GM12878 (cell line): ENCODE measurements around the gene UTP11. TPM values are rescaled to one million over a fixed set of nuclear protein-coding genes. Genes with fewer than 3 reads are reported as not detected.

ENCODE experiments used
- ATAC-seq: fragments of 200-7000 bp; cut with Tn5 transposase; 3 replicates; pipeline ENCODE4 v1.9.1; 2020; ENCODE audit warnings: mild to moderate bottlenecking, moderate library complexity
- BruUV-seq: library from RNA; stranded (reverse); fragments of 400-500 nt; replicated peaks from 2 replicates; lab custom pipeline; 2021; lab: Mats Ljungman, UMichigan
- CTCF ChIA-PET: fragments of 300-600 bp; sonication (Branson Sonifier 250); formaldehyde crosslinking; extraction: SDS; loops from one replicate; lab custom pipeline; 2021; ENCODE audit warnings: inconsistent platforms; lab: Yijun Ruan, JAX
- POLR2A ChIA-PET: fragments of 350-600 bp; formaldehyde crosslinking; extraction: SDS; loops from one replicate; lab custom pipeline; 2021; ENCODE audit warnings: inconsistent platforms; lab: Charles Lee
- RAD21 ChIA-PET: fragments of 300-600 bp; sonication (Branson Sonifier 250); formaldehyde crosslinking; loops from one replicate; lab custom pipeline; 2023; ENCODE audit warnings: antibody characterized with exemption; ENCODE audit not compliant: unreplicated experiment; lab: Charles Lee
- SMC1A ChIA-PET: fragments of 300-600 bp; sonication (Branson Sonifier 250); formaldehyde crosslinking; loops from one replicate; lab custom pipeline; 2023; ENCODE audit not compliant: unreplicated experiment, uncharacterized antibody; lab: Charles Lee
- DNase-seq: peaks from one replicate; pipeline ENCODE4 v3.0.0-alpha.2; 2011; ENCODE audit warnings: low read depth, low spot score
- FAIRE-seq: peaks from 3 replicates; lab custom pipeline; 2011; peaks lifted over from hg19 to GRCh38; lab: Jason Lieb, UNC
- H2AFZ ChIP-seq: 2 replicates; pipeline ENCODE4 v1.6.0; 2011; ENCODE audit warnings: low read depth, low read length, control low read depth; ENCODE audit not compliant: control insufficient read depth
- H3K27ac ChIP-seq: 2 replicates; pipeline ENCODE4 v1.5.1; 2011; ENCODE audit warnings: control low read depth; ENCODE audit not compliant: control insufficient read depth, insufficient read depth
- H3K27me3 ChIP-seq, 2 experiments: replicated peaks in 1 of 2; 2 replicates each; pipeline versions ENCODE4 v1.6.0 to v1.6.1; 2011; ENCODE audit warnings: low read length in 1 of 2; ENCODE audit not compliant: control insufficient read depth in 2 of 2, insufficient read depth in 2 of 2
- H3K36me3 ChIP-seq, 2 experiments: 2 replicates each; pipeline ENCODE4 v1.5.1; 2011; ENCODE audit warnings: low read length in 1 of 2; ENCODE audit not compliant: control insufficient read depth in 2 of 2, insufficient read depth in 2 of 2
- H3K4me1 ChIP-seq: 2 replicates; pipeline ENCODE4 v1.6.1; 2011; ENCODE audit warnings: mild to moderate bottlenecking, low read length, moderate library complexity, mixed read lengths; ENCODE audit not compliant: control insufficient read depth, insufficient read depth
- H3K4me2 ChIP-seq: 2 replicates; pipeline ENCODE4 v1.6.0; 2011; ENCODE audit warnings: control low read depth; ENCODE audit not compliant: control insufficient read depth, insufficient read depth
- H3K4me3 ChIP-seq: fragments of 200-600 bp; sonication (generic); 2 replicates; pipeline ENCODE4 v1.5.1; 2016
- H3K79me2 ChIP-seq: 2 replicates; pipeline ENCODE4 v1.6.0; 2011; ENCODE audit warnings: low read length; ENCODE audit not compliant: control insufficient read depth, insufficient read depth
- H3K9ac ChIP-seq: 2 replicates; pipeline ENCODE4 v1.8.0; 2011; ENCODE audit warnings: low read length, control low read depth, mixed read lengths; ENCODE audit not compliant: control insufficient read depth, insufficient read depth
- H3K9me3 ChIP-seq: replicated peaks from 3 replicates; pipeline ENCODE4 v1.5.1; 2011; ENCODE audit warnings: mild to moderate bottlenecking, low read length; ENCODE audit not compliant: control insufficient read depth, insufficient read depth
- H4K20me1 ChIP-seq: 2 replicates; pipeline ENCODE4 v1.6.0; 2011; ENCODE audit not compliant: control insufficient read depth, insufficient read depth
- CREB1 ChIP-seq: IDR thresholded peaks from 2 replicates; pipeline ENCODE4 v1.6.1; 2012; ENCODE audit warnings: low read depth, mild to moderate bottlenecking, inconsistent platforms
- ESRRA ChIP-seq: IDR thresholded peaks from 2 replicates; pipeline ENCODE4 v1.6.1; 2012; ENCODE audit warnings: mild to moderate bottlenecking, low read length, improper control_type of control experiment
- ETV6 ChIP-seq, 2 experiments: fragments of 450-650 bp in 1 of 2; IDR thresholded peaks in 1 of 2; conservative IDR thresholded peaks in 1 of 2; 2 replicates each; pipeline ENCODE4 v1.6.1; 2014; ENCODE audit warnings: antibody characterized with exemption in 1 of 2, borderline replicate concordance in 1 of 2, low read depth in 1 of 2, mild to moderate bottlenecking in 1 of 2, moderate library complexity in 1 of 2
- IKZF1 ChIP-seq: fragments of 450-650 bp; conservative IDR thresholded peaks from 2 replicates; pipeline ENCODE4 v1.6.1; 2017; ENCODE audit warnings: antibody characterized with exemption, mild to moderate bottlenecking
- IKZF2 ChIP-seq, 2 experiments: fragments of 450-650 bp; IDR thresholded peaks; 2 replicates each; pipeline ENCODE4 v1.6.1; 2017; ENCODE audit warnings: mild to moderate bottlenecking in 2 of 2, moderate library complexity in 2 of 2
- MTA3 ChIP-seq: IDR thresholded peaks from 2 replicates; pipeline ENCODE4 v1.6.1; 2012; ENCODE audit warnings: low read length, inconsistent platforms, borderline replicate concordance
- POLR2AphosphoS2 ChIP-seq: IDR thresholded peaks from 2 replicates; pipeline ENCODE4 v1.6.1; 2011; ENCODE audit warnings: low read depth, mild to moderate bottlenecking, low read length, improper control_type of control experiment, moderate library complexity
- WGBS: methylation state at CpG from one replicate; pipeline ENCODE4 v1.1.6; 2016; ENCODE audit warnings: low lambda C conversion rate; ENCODE audit not compliant: insufficient replicate concordance, insufficient coverage; ENCODE audit errors: missing lambda C conversion rate; 5-methylcytosine and 5-hydroxymethylcytosine counted together
- in situ Hi-C: fragments of 300-500 bp; cut with MboI; formaldehyde crosslinking; loops from 9 replicates; pipeline ENCODE4 v1.14.3; 2018; ENCODE audit warnings: mixed read lengths
- intact Hi-C: fragments of 100-400 bp; cut with micrococcal nuclease; formaldehyde crosslinking; loops from one replicate; pipeline ENCODE4 v1.14.2; 2022; ENCODE audit not compliant: unreplicated experiment
- polyA plus RNA-seq, 11 experiments: library from polyadenylated mRNA; depleted of rRNA in 4 of 11; unstranded in 6 of 11; stranded (reverse) in 5 of 11; fragments of >200 nt; fragmentation: Nextera tagmentation in 4 of 11; fragmentation: Illumina TruSeq in 1 of 11; extraction: Ambion mirVana in 4 of 11; extraction: Trizol in 1 of 11; gene quantifications; 1 replicate in 1 of 11; 2 replicates in 10 of 11; pipeline versions ENCODE4 v1.2.1 to v1.2.3, GENCODE V29; 2011 to 2016; ENCODE audit warnings: inconsistent platforms in 2 of 11, missing spikeins in 2 of 11, low read depth in 1 of 11
- total RNA-seq, 4 experiments: library from RNA; depleted of rRNA in 3 of 4; stranded (reverse); fragments of >200 nt in 3 of 4; fragmentation: Illumina TruSeq in 1 of 4; extraction: Trizol in 1 of 4; gene quantifications; 2 replicates each; pipeline versions ENCODE4 v1.2.1 to v1.2.3, GENCODE V29; 2013 to 2021

Gene UTP11
- total and polyA plus RNA-seq, 10 of the 15 experiments (the other 5 are each of a cell fraction or from before 2014, with no cell fraction given) = 34.5 to 146 (median 64.2) TPM

GRCh38 chr1:37999430-38000232 lies 12.9 kb upstream of the UTP11 start:
- RAD21 ChIA-PET = interaction anchor here (0.9 to 1.4 kb wide), 2 partner anchors 25 to 98 kb away, joined by 3 read pairs; no protein-coding TSS in a partner anchor
- in situ Hi-C loops = loop anchor here (25.0 kb wide), 1 partner anchor 412 kb away; the partner anchor contains the start of gene GNL2

More at GRCh38 chr1:37999430-38000232, 12.9 kb upstream of the UTP11 start:
- peak overlapping the region; percentile 18 for H2AFZ ChIP-seq
- ChIA-PET CTCF (interaction anchor here (1.0 to 3.2 kb wide), 5 partner anchors 9 to 28 kb away, joined by 3 to 27 read pairs (median 4); partner anchors contain the start of genes SF3A3 and UTP11), SMC1A (interaction anchor here (1.5 to 3.6 kb wide), 3 partner anchors 9 to 15 kb away, joined by 6 to 17 read pairs (median 16); partner anchors contain the start of genes SF3A3 and UTP11), POLR2A (interaction anchor here (0.6 to 1.5 kb wide), 2 partner anchors 9 to 55 kb away, joined by 3 to 8 read pairs; no protein-coding TSS in a partner anchor)
- no peaks in the 10 kb centered on the region for H4K20me1 ChIP-seq
- 36% methylated on average over 9 of the region's 9 CpGs for WGBS
- H3K27me3 ChIP-seq = 0 out of 4 replicates have a peak, but pooled peaks cover 0 to under 1% of the 10 kb centered on the region in 2 experiments
- H3K9me3 ChIP-seq = no peaks in the 10 kb centered on the region
- H3K79me2 ChIP-seq = peaks cover 17% of the 10 kb centered on the region
- 0 out of 4 replicates have a peak, but pooled peaks of 1 of the 2 experiments have one; percentile 17 for TF ChIP-seq ETV6 (conservative IDR thresholded peaks at IDR 0.05 in 1 of 2, IDR thresholded peaks at IDR 0.05 in 1 of 2; ENCODE audit: borderline replicate concordance in 1 of 2, low read depth in 1 of 2)
- TF ChIP-seq ESRRA = no peak
- TF ChIP-seq CREB1 = 0 out of 2 replicates have a peak, but pooled peaks have one; percentile 20
- peak; percentile 19 to 46; a peak in 2 of 4 replicates for TF ChIP-seq IKZF2 (IDR thresholded peaks at IDR 0.05)
- no peak for TF ChIP-seq POLR2AphosphoS2
- peak; percentile 46; the same call in 1 of the 2 replicates for TF ChIP-seq IKZF1
- peak; percentile 63; the same call in 1 of the 2 replicates for TF ChIP-seq MTA3
- H3K4me1 ChIP-seq = peaks cover 27% of the 10 kb centered on the region
- DNase-seq (no peak), ATAC-seq (0 out of 3 replicates have a peak, but pooled peaks have one; percentile 12), FAIRE-seq (no peak)
- intact Hi-C loops = no loop called here
- H3K9ac ChIP-seq = peak overlapping the region; percentile 30; the same call in 1 of the 2 replicates
- no peak overlapping the region for H3K4me3 ChIP-seq
- BruUV-seq = no TSS peak
- H3K4me2 ChIP-seq = 0 out of 2 replicates have a peak overlapping the region, but pooled peaks have one; percentile 32
- peak overlapping the region; percentile 56 for H3K27ac ChIP-seq
- H3K36me3 ChIP-seq = no peaks in the 10 kb centered on the region
